ENCODE measurements around the gene CDC20. TPM values are rescaled to one million over a fixed set of nuclear protein-coding genes. Genes with fewer than 3 reads are reported as not detected.

Gene CDC20
- total and polyA plus RNA-seq, 2 of the 8 experiments (the other 6 are each of a cell fraction or from before 2014, with no cell fraction given): 214 to 221 TPM

- peaks cover 9 to 51% (median 37%) of the 10 kb centered on the region in 4 experiments for H3K36me3 ChIP-seq (ENCODE audit: control insufficient read depth in 2 of 4, insufficient read depth in 4 of 4, low read length in 3 of 4)
- CTCF ChIA-PET (ENCODE audit: partially characterized antibody): interaction anchor here (0.7 to 3.8 kb wide), 8 partner anchors 12 to 157 kb away, joined by 3 to 15 read pairs (median 4); partner anchors contain the start of gene C1orf210
Observed at GRCh38 chr1:43383449-43383848, 24.7 kb downstream of the CDC20 start.

More at GRCh38 chr1:43383449-43383848, 24.7 kb downstream of the CDC20 start:
- no peaks in the 10 kb centered on the region for H3K9me3 ChIP-seq (ENCODE audit: insufficient read depth in 2 of 2, low read depth in 1 of 2, low read length in 1 of 2)
- no peaks in the 10 kb centered on the region for H3K27me3 ChIP-seq (replicated peaks in 1 of 4; ENCODE audit: control insufficient read depth in 3 of 4, extremely low read depth in 1 of 4, insufficient read depth in 3 of 4, low read length in 3 of 4)
- no peak overlapping the region for H2BK15ac ChIP-seq (ENCODE audit: low read length)
- no peak overlapping the region for H4K5ac ChIP-seq (ENCODE audit: insufficient read length, low read depth, low read length)
- H3K18ac ChIP-seq (ENCODE audit: extremely low read depth, low read length): no peak overlapping the region
- no peak overlapping the region for H3K27ac ChIP-seq (ENCODE audit: low read depth, low read length)
- H2BK5ac ChIP-seq (ENCODE audit: low read depth, low read length): no peak overlapping the region
- H3K23ac ChIP-seq (ENCODE audit: insufficient read length): no peak overlapping the region
- WGBS, 2 experiments (ENCODE audit: extremely low coverage in 1 of 2, insufficient coverage in 1 of 2, insufficient read length in 1 of 2, insufficient replicate concordance in 2 of 2, low coverage in 1 of 2, low lambda C conversion rate in 2 of 2, missing lambda C conversion rate in 1 of 2): 85% methylated on average over 2 of the region's 2 CpGs; no CpG with 5 or more reads in 1 of the 2 experiments
- H4K20me1 ChIP-seq (replicated peaks in 1 of 2; ENCODE audit: control insufficient read depth in 1 of 2, insufficient read depth in 2 of 2, low read length in 2 of 2): peaks cover 1 to 4% of the 10 kb centered on the region in 2 experiments
- no peak overlapping the region for H2BK120ac ChIP-seq (replicated peaks; ENCODE audit: low read depth, low read length)
- H3K4me3 ChIP-seq (ENCODE audit: extremely low read depth in 1 of 4, insufficient read depth in 2 of 4, low read depth in 3 of 4, low read length in 4 of 4): no peak overlapping the region
- H3K14ac ChIP-seq (ENCODE audit: insufficient read length): no peak overlapping the region
- H2BK12ac ChIP-seq (ENCODE audit: low read depth, low read length): no peak overlapping the region
- H3K79me2 ChIP-seq (ENCODE audit: control insufficient read depth in 1 of 2, insufficient read depth in 2 of 2, low read length in 2 of 2): peaks cover 3 to 8% of the 10 kb centered on the region in 2 experiments; a peak in 3 of 4 replicates
- H3K23me2 ChIP-seq (ENCODE audit: low read depth, low read length): no peaks in the 10 kb centered on the region
- H3K9ac ChIP-seq (replicated peaks in 1 of 4; ENCODE audit: extremely low read depth in 1 of 4, low read depth in 3 of 4, low read length in 3 of 4): no peak overlapping the region
- H2BK20ac ChIP-seq (ENCODE audit: low read length): no peak overlapping the region
- no peak overlapping the region for H3K4me2 ChIP-seq (ENCODE audit: insufficient read depth in 1 of 2, low read depth in 2 of 2, low read length in 2 of 2)
- no peak overlapping the region for H4K91ac ChIP-seq (replicated peaks; ENCODE audit: insufficient read length, low read length)
- no peak for TF ChIP-seq TEAD4 (IDR thresholded peaks at IDR 0.05; ENCODE audit: low read depth, low read length)
- peak; percentile 27 to 41; a peak in 3 of 4 replicates for TF ChIP-seq RAD21 (IDR thresholded peaks at IDR 0.05 in 1 of 2, conservative IDR thresholded peaks at IDR 0.05 in 1 of 2; ENCODE audit: low read depth in 2 of 2, low read length in 2 of 2)
- peaks cover 0 to under 1% (median 0%) of the 10 kb centered on the region in 4 experiments; a peak in 1 of 7 replicates for H3K4me1 ChIP-seq (replicated peaks in 1 of 4; ENCODE audit: control insufficient read depth in 3 of 4, insufficient read depth in 4 of 4, low read length in 3 of 4)
- FAIRE-seq (no peak), DNase-seq (ENCODE audit: low read depth in 1 of 2, low spot score in 2 of 2) (no peak)
- no peak overlapping the region for H3K4ac ChIP-seq (replicated peaks; ENCODE audit: insufficient read length, low read depth, low read length)
- no peak overlapping the region for H2AK5ac ChIP-seq (ENCODE audit: low read depth, low read length)
- no peak overlapping the region for H3K56ac ChIP-seq (replicated peaks; ENCODE audit: insufficient read length, low read depth, low read length)
- H4K8ac ChIP-seq (ENCODE audit: extremely low read depth, insufficient read depth, low read length): no peak overlapping the region
- H2AFZ ChIP-seq (ENCODE audit: low read length): no peak overlapping the region
- POLR2A ChIA-PET (ENCODE audit: partially characterized antibody): interaction anchor here (1.3 kb wide), 1 partner anchor 20 kb away, joined by 3 read pairs; no protein-coding TSS in a partner anchor
- H3K79me1 ChIP-seq (ENCODE audit: low read depth, low read length): no peaks in the 10 kb centered on the region; the same call in 1 of the 2 replicates

All from H1 (cell line).